Karpas-422 (cell line): Measurements from ENCODE around the gene DDB1. TPM values are rescaled to one million over a fixed set of nuclear protein-coding genes. Genes with fewer than 3 reads are reported as not detected.
A peak's percentile ranks its signal among the peaks of the same experiment; 100 is the strongest.

Experiments
- DNase-seq: peaks from one replicate; pipeline ENCODE4 v3.0.0-alpha.2; 2015
- H2AFZ ChIP-seq: fragments of 200-600 bp; sonication (generic); 2 replicates; pipeline ENCODE4 v1.6.1; 2014; ENCODE audit warnings: antibody characterized with exemption, low read length, mixed read lengths
- H3K27ac ChIP-seq: fragments of 200-600 bp; sonication (generic); 2 replicates; pipeline ENCODE4 v1.5.1; 2014; ENCODE audit warnings: mild to moderate bottlenecking, low read length, moderate library complexity
- H3K27me3 ChIP-seq: fragments of 200-600 bp; sonication (generic); 2 replicates; pipeline ENCODE4 v1.6.1; 2014; ENCODE audit warnings: low read length, mixed read lengths
- H3K36me3 ChIP-seq: fragments of 200-600 bp; sonication (generic); 2 replicates; pipeline ENCODE4 v1.6.1; 2014; ENCODE audit warnings: low read length, mixed read lengths; ENCODE audit not compliant: insufficient read depth
- H3K4me1 ChIP-seq: fragments of 200-600 bp; sonication (generic); 2 replicates; pipeline ENCODE4 v1.6.1; 2014; ENCODE audit warnings: mild to moderate bottlenecking, low read length, mixed read lengths
- H3K4me2 ChIP-seq: fragments of 200-600 bp; sonication (generic); 2 replicates; pipeline ENCODE4 v1.6.1; 2014; ENCODE audit warnings: low read length, low read depth, mild to moderate bottlenecking; ENCODE audit not compliant: poor library complexity, severe bottlenecking
- H3K4me3 ChIP-seq: fragments of 200-600 bp; sonication (generic); 2 replicates; pipeline ENCODE4 v1.5.1; 2014; ENCODE audit warnings: mild to moderate bottlenecking, antibody characterized with exemption, low read length, mixed read lengths
- H3K79me2 ChIP-seq: fragments of 200-600 bp; sonication (generic); 2 replicates; pipeline ENCODE4 v1.6.1; 2014; ENCODE audit warnings: mild to moderate bottlenecking, low read length, mixed read lengths
- H3K9ac ChIP-seq: fragments of 200-600 bp; sonication (generic); 2 replicates; pipeline ENCODE4 v1.6.0; 2014; ENCODE audit warnings: low read length
- H3K9me2 ChIP-seq: fragments of 200-600 bp; sonication (generic), shearing (Covaris generic); replicated peaks from 2 replicates; pipeline ENCODE4 v1.6.0; 2014; ENCODE audit warnings: mild to moderate bottlenecking, low read length, moderate library complexity; ENCODE audit not compliant: insufficient read depth
- H3K9me3 ChIP-seq: fragments of 300-700, 200-600 bp; sonication (generic); 2 replicates; pipeline ENCODE4 v1.6.1; 2014; ENCODE audit warnings: low read length, mixed read lengths
- H4K20me1 ChIP-seq: fragments of 200-600 bp; sonication (generic); 2 replicates; pipeline ENCODE4 v1.6.1; 2014; ENCODE audit warnings: mild to moderate bottlenecking, antibody characterized with exemption, low read length, low read depth; ENCODE audit not compliant: insufficient read depth
- total RNA-seq: library from RNA; depleted of rRNA; stranded (reverse); fragments of >200 nt; shearing (Covaris generic); gene quantifications from 2 replicates; pipeline ENCODE4 v1.2.3, GENCODE V29; 2014; ENCODE audit warnings: low replicate concordance

DDB1 gene
- total RNA-seq, 1 experiment from 2014 or later, result 100 TPM

DNA sequence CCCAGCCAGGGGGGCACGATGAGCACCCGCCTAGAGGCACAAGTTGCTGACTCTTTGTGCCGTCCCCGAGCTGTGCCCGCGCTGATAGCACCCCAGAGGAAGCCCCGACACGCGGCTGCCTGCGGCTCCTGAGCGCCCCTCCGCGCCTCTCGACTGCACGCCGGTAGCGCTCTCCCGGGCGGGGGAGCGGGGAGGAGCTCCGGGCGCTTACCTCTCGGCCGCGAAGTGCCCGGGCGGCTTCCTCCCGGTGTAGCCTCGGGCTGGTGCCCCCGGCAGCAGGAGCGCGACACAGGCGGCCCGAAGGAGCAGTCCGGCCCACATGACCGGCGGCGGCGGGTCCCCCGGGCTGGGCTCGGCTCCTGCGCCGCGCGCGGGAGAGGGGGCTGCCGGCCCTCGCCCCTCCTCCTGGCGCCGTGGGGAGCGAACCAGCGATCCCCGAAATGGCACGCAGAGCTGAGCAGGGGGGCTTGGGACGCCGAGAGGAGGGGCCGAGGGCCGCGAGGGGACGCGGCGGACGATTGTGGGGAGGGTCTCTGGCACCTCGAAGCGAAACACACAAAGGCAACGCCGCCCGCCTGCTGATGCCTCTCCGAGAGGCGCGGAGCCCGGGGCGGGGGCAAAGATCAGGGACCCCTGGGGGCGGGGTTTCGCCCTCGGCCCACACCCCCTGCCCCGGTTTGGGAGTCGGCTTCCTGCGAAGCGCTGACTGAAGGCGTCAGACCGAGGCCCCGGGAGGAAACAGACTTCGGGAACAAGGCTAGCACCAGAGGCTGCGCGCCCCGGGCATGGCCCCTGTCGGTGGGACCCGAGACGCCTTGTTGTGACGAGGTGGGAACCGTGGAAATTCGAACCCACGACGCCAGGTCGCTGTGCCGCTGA is 37.9 kb downstream of the DDB1 start, which contains the start of gene VWCE:
Gene VWCE, minus strand, starts transcription at position 600 of the 879 bp plus-strand sequence. Its CDS starts 279 bp downstream, at position 321.
- Histone ChIP-seq H3K79me2 (no peaks in the 10 kb centered on the region), H3K9me3 (no peaks in the 10 kb centered on the region), H3K4me2 (peak within 1 kb of the TSS; percentile 87), H3K9me2 (no peaks in the 10 kb centered on the region), H3K27me3 (no peaks in the 10 kb centered on the region), H3K4me3 (peak within 1 kb of the TSS; percentile 73), H3K4me1 (peaks cover 15% of the 10 kb centered on the region), H4K20me1 (no peaks in the 10 kb centered on the region), H3K27ac (no peak within 1 kb of the TSS), H3K36me3 (no peaks in the 10 kb centered on the region), H2AFZ (peak within 1 kb of the TSS; percentile 92), H3K9ac (peak within 1 kb of the TSS; percentile 75)
- DNase-seq, result peak; percentile 90

DNA sequence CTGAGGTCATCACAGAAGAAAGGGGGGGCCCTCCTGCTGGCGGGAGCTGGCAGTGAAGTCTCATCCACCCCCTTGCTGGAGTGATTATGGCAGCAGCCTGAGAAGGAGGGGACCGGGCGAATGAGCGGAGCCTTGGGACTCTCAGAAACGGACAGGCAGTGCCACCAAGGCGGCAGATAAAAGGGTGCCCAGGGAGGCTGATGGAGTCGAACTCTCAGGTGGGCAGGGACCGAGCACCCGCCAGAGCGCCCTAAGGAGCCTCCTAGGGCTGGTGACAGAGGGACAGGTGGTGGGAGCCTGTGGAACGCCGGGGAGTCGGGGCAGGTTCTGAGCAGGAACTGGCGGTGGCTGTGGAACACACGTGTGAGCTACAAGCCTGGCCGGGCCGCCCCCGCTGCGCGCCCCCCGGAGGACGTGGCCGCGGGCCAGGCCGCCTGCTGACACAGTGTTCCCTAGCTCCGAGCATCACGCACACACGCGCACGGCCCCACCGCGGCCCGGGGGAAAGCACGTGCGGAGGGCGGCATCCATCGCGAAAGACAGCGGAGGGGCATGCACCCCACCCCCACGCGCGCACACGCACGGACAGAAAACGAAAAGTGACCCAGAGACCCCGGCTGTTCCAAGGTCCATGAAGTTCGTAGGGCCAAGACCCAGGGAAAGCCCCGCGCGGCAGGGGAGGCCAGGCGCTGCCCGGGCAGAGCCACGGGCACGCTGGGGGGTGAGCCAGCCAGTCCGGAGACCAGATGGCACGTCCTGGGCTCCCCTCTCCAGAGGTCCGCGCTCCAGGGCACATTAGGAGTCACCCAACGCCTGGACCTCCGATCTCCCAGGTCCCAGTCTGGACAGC is 38.8 kb downstream of the DDB1 start:
- H2AFZ ChIP-seq, result peak overlapping the region; percentile 92
- H3K4me1 ChIP-seq, result peaks cover 15% of the 10 kb centered on the region
- no peaks in the 10 kb centered on the region for H3K36me3 ChIP-seq
- peak overlapping the region; percentile 75 for H3K9ac ChIP-seq
- no peaks in the 10 kb centered on the region for H4K20me1 ChIP-seq
- no peaks in the 10 kb centered on the region for H3K9me2 ChIP-seq
- no peak overlapping the region for H3K27ac ChIP-seq
- no peaks in the 10 kb centered on the region for H3K27me3 ChIP-seq
- DNase-seq, result peak; percentile 53
- H3K4me2 ChIP-seq, result peak overlapping the region; percentile 87
- H3K79me2 ChIP-seq, result no peaks in the 10 kb centered on the region
- peak overlapping the region; percentile 73 for H3K4me3 ChIP-seq
- H3K9me3 ChIP-seq, result no peaks in the 10 kb centered on the region

DNA sequence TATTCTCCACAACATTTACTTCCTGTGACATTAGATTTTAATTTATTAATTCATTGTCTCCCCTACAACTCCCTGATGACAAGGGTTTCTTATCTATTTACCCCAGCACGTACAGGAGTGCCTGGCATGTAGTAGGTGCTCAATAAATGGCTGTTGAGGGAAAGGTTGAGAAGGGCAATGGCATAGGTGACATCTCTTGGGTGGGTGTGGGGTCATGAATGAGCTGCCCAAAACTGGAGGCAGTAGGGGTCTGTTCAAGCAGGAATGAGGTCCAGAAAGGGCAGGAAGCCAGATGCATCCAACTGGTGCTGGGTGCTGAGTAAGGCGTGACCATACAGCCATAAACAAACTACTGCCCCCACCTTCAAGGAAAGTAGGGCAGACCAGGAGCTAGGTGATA is 40.5 kb downstream of the DDB1 start:
- Histone ChIP-seq H3K27me3 (no peaks in the 10 kb centered on the region), H3K79me2 (no peaks in the 10 kb centered on the region), H4K20me1 (no peaks in the 10 kb centered on the region), H3K9ac (no peak overlapping the region), H3K36me3 (no peaks in the 10 kb centered on the region), H3K4me3 (no peak overlapping the region), H3K9me3 (no peaks in the 10 kb centered on the region), H3K9me2 (no peaks in the 10 kb centered on the region), H2AFZ (no peak overlapping the region), H3K4me2 (no peak overlapping the region), H3K27ac (no peak overlapping the region), H3K4me1 (peaks cover 15% of the 10 kb centered on the region)
- no peak for DNase-seq

- DNase-seq, result peak; percentile 58
- no peak overlapping the region for H2AFZ ChIP-seq
- H3K27me3 ChIP-seq, result no peaks in the 10 kb centered on the region
- no peaks in the 10 kb centered on the region for H3K9me3 ChIP-seq
- H3K4me1 ChIP-seq, result peaks cover 15% of the 10 kb centered on the region
- no peak overlapping the region for H3K9ac ChIP-seq
- no peak overlapping the region for H3K27ac ChIP-seq
- H3K4me3 ChIP-seq, result no peak overlapping the region
- no peaks in the 10 kb centered on the region for H3K79me2 ChIP-seq
- no peaks in the 10 kb centered on the region for H3K9me2 ChIP-seq
- H3K36me3 ChIP-seq, result no peaks in the 10 kb centered on the region
- no peaks in the 10 kb centered on the region for H4K20me1 ChIP-seq
- H3K4me2 ChIP-seq, result no peak overlapping the region
Observed at GRCh38 chr11:61290905-61291690, 41.8 kb downstream of the DDB1 start.

DNA sequence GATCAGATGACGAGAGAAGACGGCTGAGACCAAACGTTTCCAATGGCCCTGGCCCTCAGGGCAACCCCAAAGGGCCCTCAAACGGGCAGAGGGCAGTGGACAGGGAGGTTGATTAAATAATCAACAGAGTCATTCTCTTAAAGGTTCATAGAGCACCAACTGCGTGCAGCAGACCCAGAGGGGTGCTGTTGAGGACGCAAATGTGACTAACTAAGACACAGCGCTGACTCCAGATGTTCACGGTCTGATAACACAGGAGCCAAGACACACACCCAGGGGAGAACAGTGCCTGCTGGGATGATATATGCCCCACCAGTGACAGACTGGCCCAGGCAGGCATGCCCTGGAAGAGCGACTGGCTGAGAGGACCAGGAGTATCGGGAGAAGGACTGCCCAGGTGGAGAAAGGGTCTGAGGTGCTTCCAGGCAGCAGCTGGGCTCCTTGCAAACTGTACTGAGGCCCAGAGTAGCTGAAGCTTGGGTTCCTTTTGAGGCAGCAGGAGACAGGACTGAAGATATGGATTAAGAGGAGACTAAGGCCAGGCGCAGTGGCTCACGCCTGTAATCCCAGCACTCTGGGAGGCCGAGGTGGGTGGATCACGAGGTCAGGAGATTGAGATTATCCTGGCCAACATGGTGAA is 45.4 kb downstream of the DDB1 start:
- no peak overlapping the region for H3K9ac ChIP-seq

GRCh38 chr11:61283613-61284012 is 49.3 kb downstream of the DDB1 start:
- DNase-seq, result no peak
- no peaks in the 10 kb centered on the region for H3K9me2 ChIP-seq
- no peak overlapping the region for H2AFZ ChIP-seq
- no peaks in the 10 kb centered on the region for H3K36me3 ChIP-seq
- no peaks in the 10 kb centered on the region for H3K9me3 ChIP-seq
- H3K27me3 ChIP-seq, result no peaks in the 10 kb centered on the region
- H3K4me3 ChIP-seq, result no peak overlapping the region
- H3K9ac ChIP-seq, result no peak overlapping the region
- no peaks in the 10 kb centered on the region for H3K4me1 ChIP-seq
- no peak overlapping the region for H3K4me2 ChIP-seq
- no peak overlapping the region for H3K27ac ChIP-seq
- no peaks in the 10 kb centered on the region for H4K20me1 ChIP-seq
- no peaks in the 10 kb centered on the region for H3K79me2 ChIP-seq

More for the DNA sequence above, 45.4 kb downstream of the DDB1 start:
- H3K4me2 ChIP-seq, result no peak overlapping the region
- H3K4me1 ChIP-seq, result no peaks in the 10 kb centered on the region
- H2AFZ ChIP-seq, result no peak overlapping the region
- H4K20me1 ChIP-seq, result no peaks in the 10 kb centered on the region
- DNase-seq, result no peak
- H3K9me2 ChIP-seq, result no peaks in the 10 kb centered on the region
- H3K9me3 ChIP-seq, result no peaks in the 10 kb centered on the region
- no peaks in the 10 kb centered on the region for H3K36me3 ChIP-seq
- no peak overlapping the region for H3K27ac ChIP-seq
- no peak overlapping the region for H3K4me3 ChIP-seq
- no peaks in the 10 kb centered on the region for H3K79me2 ChIP-seq
- no peaks in the 10 kb centered on the region for H3K27me3 ChIP-seq

- no peaks in the 10 kb centered on the region for H3K79me2 ChIP-seq
- H3K4me2 ChIP-seq, result no peak overlapping the region
- no peaks in the 10 kb centered on the region for H3K9me3 ChIP-seq
- no peak overlapping the region for H3K4me3 ChIP-seq
- peak; percentile 86 for DNase-seq
- no peak overlapping the region for H3K9ac ChIP-seq
- H3K9me2 ChIP-seq, result no peaks in the 10 kb centered on the region
- H3K36me3 ChIP-seq, result no peaks in the 10 kb centered on the region
- H3K4me1 ChIP-seq, result no peaks in the 10 kb centered on the region
- H3K27ac ChIP-seq, result no peak overlapping the region
- H4K20me1 ChIP-seq, result no peaks in the 10 kb centered on the region
- H2AFZ ChIP-seq, result no peak overlapping the region
- H3K27me3 ChIP-seq, result no peaks in the 10 kb centered on the region
Observed at GRCh38 chr11:61281581-61282250, 51.2 kb downstream of the DDB1 start.
